ENCODE results near the gene CST7.
"Not testable (repeated sequence)": the region's sequence is repeated elsewhere in the genome, so short reads cannot be mapped to it uniquely, and the experiment has no call there.

Gene CST7, protein sequence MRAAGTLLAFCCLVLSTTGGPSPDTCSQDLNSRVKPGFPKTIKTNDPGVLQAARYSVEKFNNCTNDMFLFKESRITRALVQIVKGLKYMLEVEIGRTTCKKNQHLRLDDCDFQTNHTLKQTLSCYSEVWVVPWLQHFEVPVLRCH

DNA sequence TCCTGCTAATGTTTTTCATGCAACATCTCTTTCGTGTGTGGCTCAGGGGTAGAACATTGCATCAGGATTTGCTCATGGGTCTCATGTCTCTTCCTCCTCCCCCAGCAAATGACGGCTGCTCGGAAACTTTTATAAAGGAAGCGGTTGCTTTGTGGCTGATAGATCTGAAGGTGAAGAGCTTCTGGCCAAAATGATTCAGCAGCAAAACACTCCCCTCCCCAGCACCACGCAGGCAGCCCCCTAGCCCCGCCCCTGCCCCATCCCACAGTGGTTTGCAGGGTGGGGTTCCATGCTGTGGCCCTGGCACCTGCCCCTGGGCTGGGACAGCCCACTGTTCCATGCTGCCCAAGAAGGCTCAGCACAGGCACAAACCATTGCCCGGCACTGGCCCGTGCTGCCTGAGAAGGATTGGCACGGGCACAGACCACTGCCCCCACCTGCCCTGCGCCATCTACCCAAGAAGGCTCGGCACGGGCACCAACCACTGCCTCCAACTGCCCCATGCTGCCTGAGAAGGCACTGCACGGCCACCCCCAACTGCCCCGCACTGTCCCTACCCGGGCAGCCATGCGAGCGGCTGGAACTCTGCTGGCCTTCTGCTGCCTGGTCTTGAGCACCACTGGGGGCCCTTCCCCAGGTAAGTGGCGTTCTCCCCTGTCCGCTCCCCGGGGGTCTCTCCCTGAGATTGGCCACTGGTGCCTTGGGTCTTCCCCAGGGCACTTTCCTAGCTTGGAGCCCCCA lies at the start of gene CST7:
Gene CST7 (plus strand): TSS at position 331 of the 741 bp plus-strand sequence. CDS start 237 bp downstream, at position 568.
- peak; percentile 91 for DNase-seq

DNA sequence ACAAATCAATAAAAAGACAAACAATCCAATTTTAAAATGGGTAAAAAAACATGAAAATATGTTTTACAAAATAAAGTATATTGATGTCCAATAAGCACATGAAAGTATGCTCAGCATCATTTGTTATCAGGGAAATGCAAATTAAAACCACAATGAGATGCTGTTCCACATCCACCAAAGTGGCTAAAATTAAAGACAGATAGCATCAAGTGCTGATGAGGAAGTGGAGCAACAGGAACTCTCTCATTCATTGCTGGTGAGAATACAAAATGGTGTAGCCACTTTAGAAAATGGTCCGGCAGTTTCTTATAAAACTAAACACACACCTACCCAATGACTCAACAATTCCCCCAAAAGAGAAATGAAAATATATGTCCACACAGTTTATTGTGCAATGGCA lies 42.3 kb upstream of the CST7 start:
- no peak for DNase-seq

DNA sequence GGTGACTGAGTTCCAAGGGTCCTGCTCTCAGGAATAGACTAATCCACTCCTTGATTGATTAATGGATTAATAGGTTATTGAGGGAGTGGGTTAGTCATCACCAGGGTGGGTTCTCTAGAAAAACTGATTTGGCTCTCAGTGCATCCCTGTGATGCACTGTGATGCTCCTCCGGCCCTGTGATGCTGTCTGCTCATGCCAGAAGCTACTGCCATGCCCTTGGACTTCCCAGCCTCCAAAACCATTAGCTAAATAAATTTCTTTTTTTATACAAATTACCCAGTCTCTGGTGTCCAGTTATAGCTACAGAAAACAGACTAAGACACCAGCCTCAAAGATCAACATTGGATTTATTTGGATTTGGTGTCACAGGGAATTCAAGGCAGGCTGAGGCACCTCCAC lies 40.4 kb upstream of the CST7 start:
- DNase-seq, result no peak

DNA sequence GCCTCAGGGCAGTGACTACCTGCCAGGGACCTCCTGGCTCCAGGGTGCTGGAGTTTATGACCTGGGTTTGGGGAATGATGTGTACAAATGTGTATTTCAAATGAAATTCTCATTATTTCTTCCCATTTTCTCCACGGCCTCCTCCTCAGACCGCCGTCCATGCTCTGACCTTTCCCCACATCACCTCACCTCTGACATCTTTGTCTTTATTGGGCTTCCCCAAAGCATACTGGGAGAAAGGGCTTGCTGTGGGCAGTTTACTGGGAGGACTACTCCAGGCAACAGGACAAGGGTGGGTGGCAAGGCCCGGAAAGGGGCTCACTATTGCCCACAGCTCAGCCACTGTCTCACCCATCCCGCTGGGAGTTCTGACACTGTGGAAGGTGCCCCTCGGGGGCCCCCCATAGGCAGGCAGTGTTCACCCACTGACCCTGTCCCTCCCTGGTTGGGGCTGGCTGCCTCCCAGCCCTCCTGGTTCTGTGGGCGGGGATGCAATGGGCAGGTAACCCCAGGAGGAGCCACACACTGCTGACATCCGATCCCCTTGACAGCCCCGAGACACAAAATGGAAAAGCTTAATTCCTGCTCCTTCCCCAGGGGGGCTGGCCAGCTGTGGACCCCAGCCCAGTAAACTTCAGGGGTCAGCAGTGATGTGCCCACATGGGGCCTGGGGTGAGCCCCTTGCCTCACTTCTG lies 39.8 kb upstream of the CST7 start:
- DNase-seq, result no peak

DNA sequence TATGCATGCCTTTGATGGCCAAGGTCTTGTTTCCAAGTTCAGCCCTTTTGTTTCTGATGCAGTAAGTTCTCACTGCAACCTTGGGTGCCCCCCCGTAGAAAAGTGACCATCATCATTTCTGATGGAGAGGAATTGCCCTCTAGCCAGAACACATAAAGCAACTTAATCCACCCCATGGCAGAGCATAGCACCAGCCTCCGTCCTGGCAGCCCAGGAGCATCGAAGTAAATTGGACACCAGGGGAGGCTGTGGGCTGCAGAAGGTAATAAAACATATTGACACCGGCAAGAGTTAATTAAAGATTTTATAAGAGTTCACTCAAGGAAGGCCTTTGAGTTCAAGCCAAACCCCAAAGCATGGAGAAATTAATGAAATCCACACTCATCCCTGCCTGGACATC lies 39.2 kb upstream of the CST7 start:
- no peak for DNase-seq

- DNase-seq, result no peak
These were observed 38.6 kb upstream of the CST7 start for GRCh38 chr20:24910461-24910860.

DNA sequence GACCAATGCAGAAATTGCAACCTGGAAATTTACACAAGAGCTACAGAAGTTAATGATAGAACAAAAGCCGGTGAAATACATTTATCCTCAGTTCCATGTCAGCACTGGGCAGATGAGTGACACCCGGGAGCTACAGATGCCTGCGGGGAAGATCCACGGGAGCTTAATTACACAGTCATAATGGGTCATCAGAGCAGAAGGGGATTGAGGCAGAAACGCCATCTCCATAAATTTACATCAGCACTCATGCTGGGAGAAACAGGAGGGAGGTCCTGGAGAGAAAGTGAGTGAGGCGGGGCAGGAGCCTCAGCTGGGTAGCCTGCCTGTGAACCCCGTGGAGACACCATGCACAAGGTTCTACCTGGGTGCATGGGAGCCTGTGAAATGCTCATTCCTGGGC lies 37.6 kb upstream of the CST7 start:
- DNase-seq, result no peak

GRCh38 chr20:24912397-24913075 lies 36.5 kb upstream of the CST7 start:
- no peak for DNase-seq

DNA sequence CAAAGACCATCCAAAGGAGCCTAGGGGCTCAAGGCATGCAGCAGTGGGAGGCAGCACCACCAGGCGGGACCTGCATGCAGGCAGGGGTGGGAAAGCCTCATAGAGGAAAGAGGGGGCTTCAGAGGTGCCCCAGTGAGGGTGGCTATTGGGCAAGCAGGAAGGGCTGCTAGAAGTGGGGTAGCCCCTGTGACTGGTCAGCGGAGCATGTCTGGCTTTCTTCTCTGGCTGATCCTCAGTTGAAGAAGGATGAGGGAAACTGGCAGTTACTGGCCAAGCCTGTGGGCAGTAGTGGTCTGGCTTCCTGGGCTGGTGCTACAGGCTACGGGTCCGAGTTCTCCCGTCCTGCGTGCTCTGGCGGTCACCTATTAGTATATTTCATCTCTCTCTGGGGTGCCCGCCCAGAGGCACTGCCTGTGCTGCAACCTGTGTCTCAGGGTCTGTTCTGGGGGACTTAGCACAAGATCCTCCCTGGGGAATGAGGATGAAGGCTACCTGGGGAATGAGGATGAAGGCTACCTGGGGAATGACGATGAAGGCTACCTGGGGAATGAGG lies 35.9 kb upstream of the CST7 start:
- DNase-seq, result no peak

- no peak for DNase-seq
These were observed 34.5 kb upstream of the CST7 start for GRCh38 chr20:24914388-24915241.

GRCh38 chr20:24915440-24915839 lies 33.6 kb upstream of the CST7 start:
- no peak for DNase-seq

GRCh38 chr20:24915892-24916291 lies 33.2 kb upstream of the CST7 start:
- DNase-seq, result no peak

GRCh38 chr20:24916412-24916811 lies 32.7 kb upstream of the CST7 start:
- no peak for DNase-seq

DNA sequence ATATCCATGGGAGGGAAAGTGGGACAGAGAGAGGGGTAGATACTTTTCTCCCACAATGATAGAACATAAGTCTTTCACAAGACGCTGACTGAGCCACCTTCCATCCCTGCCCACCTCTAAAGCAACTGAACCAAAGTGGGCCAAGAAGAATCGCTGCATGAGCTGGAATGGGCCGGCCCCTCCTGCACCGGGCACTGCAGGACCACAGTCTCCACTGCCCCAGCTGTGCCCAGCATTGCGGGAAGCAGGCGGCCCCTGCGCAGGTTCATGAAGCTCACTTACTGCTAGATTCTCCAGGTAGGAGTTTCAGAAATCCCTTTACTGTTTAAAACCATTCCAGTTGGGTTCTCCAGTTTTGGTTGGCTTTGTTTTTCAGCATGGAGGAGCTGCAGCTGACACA lies 32.0 kb upstream of the CST7 start:
- no peak for DNase-seq

GRCh38 chr20:24917797-24918578 lies 31.1 kb upstream of the CST7 start:
- DNase-seq, result peak; percentile 78

- DNase-seq, result no peak
These were observed 30.2 kb upstream of the CST7 start for GRCh38 chr20:24918579-24919566.

- not testable (repeated sequence) for DNase-seq
These were observed 29.4 kb upstream of the CST7 start for GRCh38 chr20:24919665-24920064.

GRCh38 chr20:24920706-24921105 lies 28.4 kb upstream of the CST7 start:
- DNase-seq, result not testable (repeated sequence)

DNA sequence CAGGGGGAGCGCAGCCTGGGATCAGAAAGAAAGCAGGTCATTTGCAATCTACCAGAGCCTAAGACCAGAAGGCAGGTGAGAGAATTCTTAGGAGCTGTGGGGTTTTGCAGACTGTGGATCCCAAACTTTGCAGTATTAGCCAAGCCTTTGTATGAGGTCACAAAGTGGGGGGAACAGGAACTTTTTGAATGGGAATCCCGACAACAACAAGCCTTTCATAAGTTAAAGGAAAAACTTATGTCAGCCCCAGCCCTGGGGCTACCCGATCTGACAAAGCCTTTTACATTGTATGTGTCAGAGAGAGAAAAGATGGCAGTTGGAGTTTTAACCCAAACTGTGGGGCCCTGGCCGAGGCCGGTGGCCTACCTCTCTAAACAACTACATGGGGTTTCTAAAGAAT lies 19.8 kb upstream of the CST7 start:
- DNase-seq, result not testable (repeated sequence)

Measured in activated effector memory CD4-positive, alpha-beta T cell treated with anti-CD3 and anti-CD28 coated beads, Interleukin-2, amount 50 U/mL, for 16 hours (primary cell).